Hepatocyte (in vitro differentiated cells): ENCODE results near the gene TEDC1. TPM values are rescaled to one million over a fixed set of nuclear protein-coding genes. Genes with fewer than 3 reads are reported as not detected.

Experiments
- DNase-seq: peaks from one replicate; pipeline ENCODE4 v3.0.0-alpha.2; 2016; ENCODE audit warnings: low spot score
- H2AFZ ChIP-seq: fragments of 200-600 bp; sonication (generic); 2 replicates; pipeline ENCODE4 v1.6.0; 2016; ENCODE audit warnings: antibody characterized with exemption, mild to moderate bottlenecking
- H3K27ac ChIP-seq: fragments of 200-600 bp; sonication (generic); 2 replicates; pipeline ENCODE4 v1.5.1; 2016; ENCODE audit warnings: mild to moderate bottlenecking
- H3K27me3 ChIP-seq: fragments of 200-600 bp; sonication (generic); 2 replicates; pipeline ENCODE4 v1.6.1; 2016
- H3K36me3 ChIP-seq: fragments of 200-600 bp; sonication (generic); replicated peaks from 2 replicates; pipeline ENCODE4 v1.5.1; 2016; ENCODE audit warnings: low read depth; ENCODE audit not compliant: insufficient read depth
- H3K4me1 ChIP-seq: fragments of 200-600 bp; sonication (generic); 2 replicates; pipeline ENCODE4 v1.5.1; 2016; ENCODE audit warnings: mild to moderate bottlenecking, moderate library complexity; ENCODE audit not compliant: insufficient read depth
- H3K4me2 ChIP-seq: fragments of 200-600 bp; sonication (generic); 2 replicates; pipeline ENCODE4 v1.6.0; 2016
- H3K4me3 ChIP-seq: fragments of 200-600 bp; sonication (generic); 2 replicates; pipeline ENCODE4 v1.5.1; 2016; ENCODE audit warnings: mild to moderate bottlenecking
- H3K79me2 ChIP-seq: fragments of 200-600 bp; sonication (generic); 2 replicates; pipeline ENCODE4 v1.6.0; 2017; ENCODE audit warnings: mild to moderate bottlenecking
- H3K9me2 ChIP-seq: fragments of 200-600 bp; sonication (generic); replicated peaks from 2 replicates; pipeline ENCODE4 v1.6.0; 2017; ENCODE audit warnings: mild to moderate bottlenecking; ENCODE audit not compliant: insufficient read depth
- H3K9me3 ChIP-seq: fragments of 200-600 bp; sonication (generic); 2 replicates; pipeline ENCODE4 v1.5.1; 2016; ENCODE audit warnings: low read depth, mild to moderate bottlenecking
- H4K20me1 ChIP-seq: fragments of 200-600 bp; sonication (generic); 2 replicates; pipeline ENCODE4 v1.6.0; 2016; ENCODE audit warnings: mild to moderate bottlenecking; ENCODE audit not compliant: insufficient read depth, poor library complexity, severe bottlenecking
- EZH2 ChIP-seq: fragments of 200-600 bp; sonication (generic); IDR thresholded peaks from 2 replicates; pipeline ENCODE4 v1.6.1; 2016; ENCODE audit warnings: antibody characterized with exemption, mild to moderate bottlenecking, borderline replicate concordance
- EZH2phosphoT487 ChIP-seq: fragments of 200-600 bp; sonication (generic); IDR thresholded peaks from one replicate; pipeline ENCODE4 v1.6.1; 2018; ENCODE audit warnings: antibody characterized with exemption, mild to moderate bottlenecking, low read depth, moderate library complexity; ENCODE audit not compliant: unreplicated experiment, severe bottlenecking
- WGBS: methylation state at CpG from one replicate; pipeline ENCODE4 v1.1.6; 2016; ENCODE audit warnings: low lambda C conversion rate; ENCODE audit errors: missing lambda C conversion rate; 5-methylcytosine and 5-hydroxymethylcytosine counted together
- polyA plus RNA-seq: library from polyadenylated mRNA; unstranded; fragments of >200 nt; fragmentation: Nextera tagmentation; extraction: Ambion mirVana; gene quantifications from 2 replicates; pipeline ENCODE4 v1.2.1, GENCODE V29; 2016
- total RNA-seq: library from RNA; depleted of rRNA; stranded (reverse); fragments of >200 nt; gene quantifications from 2 replicates; pipeline ENCODE4 v1.2.3, GENCODE V29; 2014
- TF ChIP-seq, protein P1 (sequence below): fragments of 200-600 bp; sonication (generic); IDR thresholded peaks from 2 replicates; pipeline ENCODE4 v1.5.1; 2016; ENCODE audit warnings: antibody characterized with exemption, mild to moderate bottlenecking; ENCODE audit not compliant: poor library complexity

Gene TEDC1
- total and polyA plus RNA-seq, 2 experiments from 2014 or later, result 3.9 to 4.9 TPM

DNA sequence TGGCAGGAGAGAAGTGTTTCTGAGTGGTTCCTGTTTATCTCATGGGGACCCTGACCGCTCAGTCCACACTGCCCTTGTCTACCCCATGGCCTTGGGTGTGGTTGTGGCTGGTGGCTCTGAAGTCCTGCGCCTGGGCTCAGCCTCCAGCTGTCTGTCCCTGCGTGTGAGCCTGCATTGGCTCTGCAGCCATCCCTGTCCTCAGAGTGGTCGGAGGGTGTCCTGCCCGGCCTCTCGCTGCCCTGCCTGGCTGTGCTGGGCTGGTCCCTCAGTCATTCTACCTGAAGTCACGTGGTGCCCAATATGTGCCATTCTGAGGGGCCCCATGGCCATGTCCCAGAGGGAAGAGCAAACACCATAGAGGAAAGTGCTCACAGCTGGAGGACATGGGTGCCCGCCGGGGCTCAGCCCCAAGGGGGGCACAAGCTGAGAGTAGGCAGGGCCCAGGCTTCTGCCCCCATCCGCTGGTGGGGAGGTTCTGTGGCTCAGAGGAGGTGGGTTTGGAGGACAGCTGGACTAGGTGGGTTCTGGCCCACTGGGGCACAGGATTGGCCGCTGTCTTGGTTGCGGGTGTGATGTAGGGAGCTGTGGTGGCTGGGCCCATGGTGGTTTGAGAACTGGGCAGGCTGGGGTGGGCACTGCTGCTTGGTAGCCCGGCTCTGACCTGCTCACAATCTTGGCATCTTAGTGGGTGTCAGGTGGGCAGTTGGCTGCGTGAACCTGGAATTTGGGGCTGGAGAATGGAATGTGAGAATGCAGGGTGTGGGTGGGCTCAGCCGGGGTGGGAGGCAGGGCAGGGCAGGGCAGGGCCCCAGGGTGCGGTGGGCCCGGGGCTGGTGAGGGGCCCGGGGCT lies 11.6 kb downstream of the TEDC1 start:
- Histone ChIP-seq H3K27ac (no peak overlapping the region), H3K4me2 (no peak overlapping the region), H3K9me2 (no peaks in the 10 kb centered on the region), H2AFZ (no peak overlapping the region), H3K9me3 (no peaks in the 10 kb centered on the region), H3K4me1 (no peaks in the 10 kb centered on the region), H3K79me2 (no peaks in the 10 kb centered on the region), H3K36me3 (no peaks in the 10 kb centered on the region), H3K27me3 (no peaks in the 10 kb centered on the region), H3K4me3 (no peak overlapping the region), H4K20me1 (no peaks in the 10 kb centered on the region)
- DNase-seq, result no peak
- TF ChIP-seq EZH2phosphoT487 (no peak), EZH2 (no peak)
- TF ChIP-seq, protein P1, sequence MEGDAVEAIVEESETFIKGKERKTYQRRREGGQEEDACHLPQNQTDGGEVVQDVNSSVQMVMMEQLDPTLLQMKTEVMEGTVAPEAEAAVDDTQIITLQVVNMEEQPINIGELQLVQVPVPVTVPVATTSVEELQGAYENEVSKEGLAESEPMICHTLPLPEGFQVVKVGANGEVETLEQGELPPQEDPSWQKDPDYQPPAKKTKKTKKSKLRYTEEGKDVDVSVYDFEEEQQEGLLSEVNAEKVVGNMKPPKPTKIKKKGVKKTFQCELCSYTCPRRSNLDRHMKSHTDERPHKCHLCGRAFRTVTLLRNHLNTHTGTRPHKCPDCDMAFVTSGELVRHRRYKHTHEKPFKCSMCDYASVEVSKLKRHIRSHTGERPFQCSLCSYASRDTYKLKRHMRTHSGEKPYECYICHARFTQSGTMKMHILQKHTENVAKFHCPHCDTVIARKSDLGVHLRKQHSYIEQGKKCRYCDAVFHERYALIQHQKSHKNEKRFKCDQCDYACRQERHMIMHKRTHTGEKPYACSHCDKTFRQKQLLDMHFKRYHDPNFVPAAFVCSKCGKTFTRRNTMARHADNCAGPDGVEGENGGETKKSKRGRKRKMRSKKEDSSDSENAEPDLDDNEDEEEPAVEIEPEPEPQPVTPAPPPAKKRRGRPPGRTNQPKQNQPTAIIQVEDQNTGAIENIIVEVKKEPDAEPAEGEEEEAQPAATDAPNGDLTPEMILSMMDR, result no peak
- WGBS, result 87% methylated on average over 14 of the region's 18 CpGs

DNA sequence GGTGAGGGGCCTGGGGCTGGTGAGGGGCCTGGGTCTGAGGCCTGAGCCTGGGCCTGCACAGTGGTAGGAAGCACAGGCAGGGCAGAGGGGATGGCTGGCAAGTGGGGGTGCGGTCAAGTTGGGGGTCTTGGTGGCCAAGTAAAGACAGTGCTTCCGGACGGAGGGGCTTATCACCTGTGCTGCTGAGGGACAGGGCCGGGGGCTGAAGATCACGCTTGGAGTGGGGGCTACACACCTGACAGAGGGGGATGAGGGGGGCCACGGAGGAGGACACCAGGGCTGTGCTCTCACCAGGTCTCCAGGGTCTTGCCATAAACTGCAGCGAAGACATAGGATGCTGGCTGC lies 12.2 kb downstream of the TEDC1 start:
- Histone ChIP-seq H3K9me2 (no peaks in the 10 kb centered on the region), H3K9me3 (no peaks in the 10 kb centered on the region), H3K36me3 (no peaks in the 10 kb centered on the region), H2AFZ (no peak overlapping the region), H3K79me2 (no peaks in the 10 kb centered on the region), H4K20me1 (no peaks in the 10 kb centered on the region), H3K4me2 (no peak overlapping the region), H3K4me1 (no peaks in the 10 kb centered on the region), H3K4me3 (no peak overlapping the region), H3K27ac (no peak overlapping the region), H3K27me3 (no peaks in the 10 kb centered on the region)
- whole genome bisulfite sequencing, result 85% methylated on average over 4 of the region's 7 CpGs
- TF ChIP-seq, protein P1, result no peak
- TF ChIP-seq EZH2phosphoT487, result no peak
- no peak for TF ChIP-seq EZH2
- no peak for DNase-seq

DNA sequence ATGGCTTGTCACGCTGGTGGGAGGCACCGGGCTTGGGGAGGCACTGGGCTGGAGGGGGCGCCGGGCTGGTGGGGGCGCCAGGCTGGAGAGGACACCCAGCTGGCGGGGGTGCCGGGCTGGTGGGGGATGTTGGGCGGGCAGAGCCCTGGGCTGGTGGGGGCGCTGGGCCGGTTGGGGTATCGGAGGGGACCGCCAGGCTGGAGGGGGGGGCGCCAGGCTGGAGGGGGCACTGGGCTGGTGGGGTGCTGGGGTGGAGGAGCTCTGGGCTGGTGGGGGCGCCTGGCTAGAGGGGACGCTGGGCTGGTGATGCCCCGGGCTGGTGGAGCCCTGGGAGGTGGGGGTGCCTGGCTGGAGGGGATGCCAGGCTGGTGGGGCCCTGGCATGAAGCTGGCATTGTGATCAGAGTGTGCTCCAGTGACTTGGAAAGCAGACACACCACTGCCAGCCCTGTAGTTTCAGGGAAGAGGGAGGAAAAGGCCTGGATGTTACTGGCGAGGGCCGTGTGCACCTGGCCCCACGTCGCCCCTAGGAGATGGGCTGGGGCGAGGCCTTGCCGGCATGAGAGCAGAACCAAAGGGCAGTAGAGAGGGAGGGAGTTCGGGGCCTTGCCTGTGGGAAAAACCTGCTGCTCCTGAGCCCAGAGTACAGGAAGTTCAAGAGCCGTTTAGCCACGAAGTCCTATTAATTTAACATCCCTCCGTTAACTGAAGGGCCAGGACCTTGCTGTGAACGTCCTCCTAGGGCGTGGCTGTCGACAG lies 13.1 kb downstream of the TEDC1 start:
- TF ChIP-seq, protein P1, result no peak
- TF ChIP-seq EZH2 (no peak), EZH2phosphoT487 (no peak)
- DNase-seq, result no peak
- H3K79me2 ChIP-seq, result no peaks in the 10 kb centered on the region

More for the DNA sequence above, 13.1 kb downstream of the TEDC1 start:
- Histone ChIP-seq H3K4me1 (no peaks in the 10 kb centered on the region), H3K9me3 (no peaks in the 10 kb centered on the region), H4K20me1 (no peaks in the 10 kb centered on the region), H2AFZ (no peak overlapping the region), H3K36me3 (no peaks in the 10 kb centered on the region), H3K27ac (no peak overlapping the region), H3K4me3 (no peak overlapping the region), H3K4me2 (no peak overlapping the region), H3K27me3 (no peaks in the 10 kb centered on the region), H3K9me2 (no peaks in the 10 kb centered on the region)
- WGBS, result 82% methylated on average over 19 of the region's 29 CpGs
